ENCODE results near the gene KRTAP9-1. TPM values are rescaled to one million over a fixed set of nuclear protein-coding genes. Genes with fewer than 3 reads are reported as not detected.
"Not testable (repeated sequence)": the region's sequence is repeated elsewhere in the genome, so short reads cannot be mapped to it uniquely, and the experiment has no call there.

Gene KRTAP9-1
- polyA plus RNA-seq, 1 donor, result not detected

DNA sequence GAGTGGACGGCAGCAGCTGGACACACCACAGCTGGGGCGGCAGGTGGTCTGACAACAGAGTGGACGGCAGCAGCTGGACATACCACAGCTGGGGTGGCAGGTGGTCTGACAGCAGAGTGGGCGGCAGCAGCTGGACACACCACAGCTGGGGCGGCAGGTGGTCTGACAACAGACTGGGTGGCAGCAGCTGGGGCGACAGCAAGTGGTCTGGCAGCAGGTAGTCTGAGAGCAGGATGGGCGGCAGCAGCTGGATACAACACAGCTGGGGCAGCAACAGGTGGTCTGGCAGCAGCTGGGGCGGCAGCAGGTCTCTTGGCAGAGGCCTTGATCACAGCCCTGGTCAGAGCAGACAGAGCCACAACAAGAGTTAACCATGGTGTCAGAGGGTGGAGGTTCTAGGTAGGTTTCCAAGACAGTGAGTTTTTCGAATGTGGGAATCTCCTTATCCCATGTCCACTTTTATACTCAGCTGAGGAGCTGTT lies 5.2 kb upstream of the KRTAP9-1 start, which contains the start of gene KRTAP4-1:
Gene KRTAP4-1 (minus strand): TSS at position 432 of the 482 bp plus-strand sequence. CDS start 57 bp downstream, at position 375.
- no peak for DNase-seq

DNA sequence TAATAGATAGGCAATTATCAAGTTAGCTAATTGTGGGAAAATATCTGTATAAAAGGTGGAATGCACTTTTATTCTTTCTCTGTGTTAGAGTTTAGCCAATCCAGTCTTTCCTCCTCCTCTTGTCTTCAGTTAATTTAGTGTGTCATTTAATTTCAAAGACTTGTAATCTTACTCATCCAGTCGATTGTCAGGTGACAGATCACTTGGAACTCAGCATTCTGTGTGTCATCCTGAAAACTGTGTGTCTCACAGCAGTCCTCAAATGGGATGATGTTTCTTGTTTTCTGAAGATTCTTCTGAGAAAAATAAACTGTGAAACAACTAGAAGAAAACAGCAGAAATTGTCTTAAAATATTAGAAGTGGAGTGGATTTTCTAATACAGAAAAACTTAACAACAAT lies 4.7 kb upstream of the KRTAP9-1 start:
- DNase-seq, result no peak

DNA sequence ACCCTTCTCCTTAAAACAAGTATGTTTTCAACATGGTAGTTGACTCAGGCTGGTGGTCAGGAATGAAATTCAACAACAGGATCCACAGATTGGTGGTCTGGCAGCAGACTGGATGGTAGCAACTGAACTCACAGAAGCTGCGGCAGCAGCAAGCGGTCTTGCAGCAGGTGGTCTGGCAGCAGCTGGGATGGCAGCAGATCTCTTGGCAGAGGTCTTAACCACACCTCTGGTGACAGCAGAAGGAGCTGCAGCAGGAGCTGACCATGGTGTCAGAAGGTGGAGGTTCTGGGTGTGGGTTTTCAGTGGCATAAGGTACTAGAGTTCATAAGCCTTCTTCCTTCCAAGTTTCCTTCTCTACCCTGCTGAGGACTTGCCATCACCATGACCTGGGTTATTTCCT lies 2.8 kb upstream of the KRTAP9-1 start:
- no peak for DNase-seq

DNA sequence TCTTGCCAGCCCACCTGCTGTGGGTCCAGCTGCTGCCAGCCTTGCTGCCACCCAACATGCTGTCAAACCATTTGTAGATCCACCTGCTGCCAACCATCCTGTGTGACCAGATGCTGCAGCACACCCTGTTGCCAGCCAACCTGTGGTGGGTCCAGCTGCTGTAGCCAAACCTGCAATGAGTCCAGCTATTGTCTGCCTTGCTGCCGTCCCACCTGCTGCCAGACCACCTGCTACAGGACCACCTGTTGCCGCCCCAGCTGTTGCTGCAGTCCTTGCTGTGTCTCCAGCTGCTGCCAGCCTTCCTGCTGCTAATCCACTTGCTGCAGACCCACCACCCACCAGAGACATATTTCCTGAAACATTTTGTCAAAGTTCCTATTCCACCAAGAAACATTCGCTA lies 641 bp downstream of the KRTAP9-1 start:
- DNase-seq, result no peak

DNA sequence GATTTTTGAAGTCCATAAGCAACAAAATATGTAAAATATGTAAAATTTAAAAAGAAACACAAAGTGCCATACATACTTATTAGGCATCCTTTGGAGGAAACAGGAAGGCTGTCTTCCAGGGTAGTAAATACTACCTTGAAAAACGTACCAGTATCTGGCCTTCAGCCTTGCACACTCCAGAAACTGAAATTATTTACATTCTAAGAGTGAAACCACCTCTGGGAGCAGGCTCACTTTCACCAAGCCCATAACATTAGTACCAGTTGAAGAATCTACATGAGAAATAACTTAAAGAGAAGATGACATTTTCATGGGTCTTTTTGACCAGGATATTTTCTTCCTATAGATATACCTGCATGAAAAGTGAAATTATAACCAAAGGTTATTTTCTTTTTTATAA lies 6.4 kb downstream of the KRTAP9-1 start:
- DNase-seq, result no peak

DNA sequence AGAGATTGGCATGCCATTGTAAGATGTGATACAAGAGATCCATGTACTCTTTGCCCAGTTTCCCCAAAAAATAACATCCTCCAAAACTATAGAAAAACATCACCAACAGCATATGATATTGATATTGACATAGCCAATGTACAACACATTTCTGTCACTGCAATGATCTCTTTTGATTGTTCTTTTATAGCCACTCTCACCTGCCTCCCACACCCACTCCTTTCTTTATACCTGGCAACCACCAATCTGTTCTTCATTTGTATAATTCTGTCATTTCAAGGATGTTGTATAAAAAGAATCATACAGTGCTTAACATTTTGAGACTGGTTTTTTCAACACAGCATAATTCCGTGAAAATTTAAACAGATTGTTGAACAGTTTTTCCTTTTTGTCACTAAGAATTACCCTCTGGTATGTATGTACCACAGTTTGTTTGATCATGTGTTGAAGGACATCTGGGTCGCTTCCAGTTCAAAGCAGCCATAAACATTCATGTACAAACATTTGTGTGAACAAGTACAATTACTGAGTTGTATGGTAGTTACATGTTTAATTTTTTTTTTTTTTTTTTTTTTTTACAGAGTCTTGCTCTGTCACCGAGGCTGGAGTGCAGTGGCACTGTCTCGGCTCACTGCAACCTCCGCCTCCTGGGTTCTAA lies 9.9 kb downstream of the KRTAP9-1 start:
- DNase-seq, result no peak

DNA sequence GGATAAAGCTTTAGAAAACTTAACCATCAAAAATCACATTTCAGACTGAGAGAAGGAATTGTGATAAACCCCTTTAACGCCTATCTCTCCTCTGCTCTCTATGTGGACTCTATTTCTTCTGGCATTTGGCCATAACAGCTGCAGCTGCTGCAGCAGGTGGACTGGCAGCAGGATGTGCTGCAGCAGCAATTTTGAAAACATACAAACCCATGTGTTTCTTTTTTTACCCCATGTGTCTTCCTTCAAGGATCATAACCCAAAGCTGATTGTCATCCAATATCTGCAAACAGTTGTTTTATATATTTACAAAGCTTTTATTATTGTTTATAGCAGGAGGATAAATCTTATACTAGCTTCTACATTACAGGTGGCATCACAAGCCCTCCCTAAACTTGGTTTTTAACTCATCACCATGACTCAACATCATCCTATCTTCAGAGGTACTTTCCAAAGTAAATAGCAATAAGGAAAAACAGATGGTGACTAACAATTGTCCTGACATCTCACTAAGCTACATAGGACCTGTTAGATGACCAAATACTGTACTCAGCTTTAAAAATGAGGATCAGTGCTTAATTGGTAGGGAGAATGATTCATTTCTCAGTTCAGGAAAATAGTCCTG lies 22.3 kb downstream of the KRTAP9-1 start:
- DNase-seq, result peak; percentile 4

DNA sequence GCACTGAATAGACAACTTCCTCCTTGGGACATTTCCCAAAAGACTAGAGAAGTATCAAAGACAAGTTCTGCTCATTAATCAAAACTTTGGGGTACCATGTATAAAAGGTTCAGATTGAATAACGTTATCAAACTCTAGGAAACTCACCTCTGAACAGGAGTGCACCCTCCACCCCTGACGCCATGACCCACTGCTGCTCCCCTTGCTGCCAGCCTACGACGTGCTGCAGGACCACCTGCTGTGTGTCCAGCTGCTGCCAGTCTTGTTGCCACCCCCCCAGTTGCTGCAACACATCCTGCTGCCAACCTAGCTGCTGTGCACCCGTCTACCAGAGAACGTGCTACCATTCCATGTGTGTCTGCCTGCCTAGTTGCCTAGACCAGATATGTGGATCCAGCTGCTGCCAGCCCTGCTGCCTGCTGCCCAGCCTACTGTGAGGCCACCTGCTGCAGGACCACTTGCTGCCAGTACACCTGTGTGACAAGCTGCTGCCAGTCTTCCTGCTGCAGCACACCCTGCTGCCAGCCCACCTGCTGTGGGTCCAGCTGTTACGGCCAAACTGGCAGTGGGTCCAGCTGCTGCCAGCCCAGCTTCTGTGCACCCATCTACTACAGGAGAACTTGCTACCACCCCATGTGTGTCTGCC lies 23.0 kb downstream of the KRTAP9-1 start:
- DNase-seq, result no peak

DNA sequence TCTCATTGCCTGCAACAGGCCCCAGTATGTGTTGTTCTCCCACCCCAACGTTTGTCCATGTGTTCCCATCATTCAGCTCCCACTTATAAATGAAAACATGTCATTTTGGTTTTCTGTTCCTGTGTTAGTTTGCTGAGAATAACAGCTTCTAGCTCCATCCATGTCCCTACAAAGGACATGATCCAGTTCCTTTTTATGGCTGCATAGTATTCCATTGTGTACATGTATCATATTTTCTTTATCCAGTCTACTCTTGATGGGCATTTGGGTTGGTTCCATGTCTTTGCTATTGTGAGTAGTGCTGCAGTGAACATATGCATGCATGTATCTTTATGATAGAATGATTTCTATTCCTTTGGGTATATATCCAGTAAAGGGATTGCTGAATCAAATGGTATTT lies 26.0 kb downstream of the KRTAP9-1 start:
- no peak for DNase-seq

DNA sequence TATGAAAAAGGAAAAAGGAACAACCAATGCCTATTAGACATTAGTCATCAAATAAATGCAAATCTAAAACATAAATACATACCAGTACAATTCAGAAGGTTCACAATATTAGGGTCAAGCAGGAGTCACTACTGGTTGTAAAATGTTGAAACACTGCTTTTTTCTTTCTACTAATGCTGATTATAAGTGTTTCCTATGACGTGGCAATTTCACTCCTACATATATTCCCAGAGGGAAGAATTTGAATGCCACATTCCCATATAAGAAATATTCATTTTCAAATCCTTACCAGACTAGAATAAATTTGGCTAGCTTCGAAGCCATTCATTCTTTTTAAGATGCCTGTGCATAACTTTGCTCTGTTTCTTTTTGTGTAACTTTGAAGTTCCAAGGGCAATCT lies 34.1 kb downstream of the KRTAP9-1 start:
- DNase-seq, result no peak

DNA sequence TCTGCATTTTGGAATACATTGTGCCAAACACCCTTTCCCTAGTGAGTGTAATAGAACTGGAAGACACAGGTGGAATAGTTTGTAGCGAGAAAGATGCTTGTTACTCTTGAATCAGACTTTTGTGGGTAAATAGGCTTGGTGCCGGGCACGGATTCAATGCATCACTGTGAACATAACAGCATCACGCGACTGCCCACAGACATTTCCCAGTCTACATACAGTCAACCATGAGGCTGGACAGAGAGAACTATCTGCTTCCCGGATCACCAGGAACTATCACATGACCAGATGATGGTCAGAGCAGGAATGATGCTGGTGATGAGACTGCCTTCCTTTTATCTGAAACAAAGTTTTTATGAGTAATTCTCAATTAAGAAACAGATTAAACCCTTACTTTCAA lies 36.4 kb downstream of the KRTAP9-1 start:
- no peak for DNase-seq

DNA sequence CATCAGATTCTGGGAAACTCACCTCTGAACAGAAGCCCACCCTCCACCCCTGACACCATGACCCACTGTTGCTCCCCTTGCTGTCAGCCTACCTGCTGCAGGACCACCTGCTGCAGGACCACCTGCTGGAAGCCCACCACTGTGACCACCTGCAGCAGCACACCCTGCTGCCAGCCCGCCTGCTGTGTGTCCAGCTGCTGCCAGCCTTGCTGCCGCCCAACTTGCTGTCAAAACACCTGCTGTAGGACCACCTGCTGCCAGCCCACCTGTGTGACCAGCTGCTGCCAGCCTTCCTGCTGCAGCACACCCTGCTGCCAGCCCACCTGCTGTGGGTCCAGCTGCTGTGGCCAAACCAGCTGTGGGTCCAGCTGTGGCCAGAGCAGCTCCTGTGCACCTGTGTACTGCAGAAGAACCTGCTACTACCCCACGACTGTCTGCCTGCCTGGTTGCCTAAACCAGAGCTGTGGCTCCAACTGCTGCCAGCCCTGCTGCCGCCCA lies 37.0 kb downstream of the KRTAP9-1 start, which contains the start of gene KRTAP9-2:
Gene KRTAP9-2 (plus strand): TSS at position 51 of the 498 bp plus-strand sequence. CDS start 7 bp downstream, at position 58.
- not testable (repeated sequence) for DNase-seq

DNA sequence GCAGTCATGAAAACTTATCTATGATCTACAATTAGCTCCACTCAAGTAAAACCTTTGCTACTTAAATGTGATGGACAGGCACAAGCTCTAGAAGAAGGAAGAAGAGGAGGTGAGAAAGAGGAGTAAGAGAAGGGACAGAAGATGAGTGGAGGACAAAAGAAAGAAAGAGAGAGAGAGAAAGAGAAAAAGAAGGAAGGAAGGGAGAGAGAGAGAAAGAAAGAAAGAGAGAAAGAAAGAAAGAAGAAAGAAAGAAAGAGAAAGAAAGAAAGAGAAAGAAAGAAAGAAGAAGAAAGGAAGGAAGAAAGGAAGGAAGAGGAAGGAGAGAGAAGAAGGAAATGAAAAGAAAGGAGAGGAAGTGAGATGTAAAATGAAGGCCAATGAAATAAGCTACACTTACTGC lies 40.4 kb downstream of the KRTAP9-1 start:
- DNase-seq, result no peak

DNA sequence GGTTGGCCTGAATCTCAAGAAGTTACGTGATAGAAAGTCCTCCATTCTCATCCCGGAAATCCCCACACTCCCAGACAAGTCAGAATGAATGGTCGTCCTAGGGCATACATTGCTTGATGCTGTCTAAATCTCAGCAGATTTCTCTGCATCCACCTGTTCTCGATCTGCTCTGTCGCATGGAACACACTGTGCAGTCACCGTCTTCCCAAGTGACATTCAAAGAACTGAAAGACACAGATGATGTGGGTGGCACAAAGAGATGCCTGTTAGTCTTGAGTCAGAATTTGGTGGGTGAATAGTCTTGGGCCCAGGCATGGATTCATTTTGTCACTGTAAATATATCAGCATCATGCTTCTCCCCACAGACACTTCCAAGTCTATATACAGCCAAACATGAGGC lies 42.0 kb downstream of the KRTAP9-1 start:
- no peak for DNase-seq

DNA sequence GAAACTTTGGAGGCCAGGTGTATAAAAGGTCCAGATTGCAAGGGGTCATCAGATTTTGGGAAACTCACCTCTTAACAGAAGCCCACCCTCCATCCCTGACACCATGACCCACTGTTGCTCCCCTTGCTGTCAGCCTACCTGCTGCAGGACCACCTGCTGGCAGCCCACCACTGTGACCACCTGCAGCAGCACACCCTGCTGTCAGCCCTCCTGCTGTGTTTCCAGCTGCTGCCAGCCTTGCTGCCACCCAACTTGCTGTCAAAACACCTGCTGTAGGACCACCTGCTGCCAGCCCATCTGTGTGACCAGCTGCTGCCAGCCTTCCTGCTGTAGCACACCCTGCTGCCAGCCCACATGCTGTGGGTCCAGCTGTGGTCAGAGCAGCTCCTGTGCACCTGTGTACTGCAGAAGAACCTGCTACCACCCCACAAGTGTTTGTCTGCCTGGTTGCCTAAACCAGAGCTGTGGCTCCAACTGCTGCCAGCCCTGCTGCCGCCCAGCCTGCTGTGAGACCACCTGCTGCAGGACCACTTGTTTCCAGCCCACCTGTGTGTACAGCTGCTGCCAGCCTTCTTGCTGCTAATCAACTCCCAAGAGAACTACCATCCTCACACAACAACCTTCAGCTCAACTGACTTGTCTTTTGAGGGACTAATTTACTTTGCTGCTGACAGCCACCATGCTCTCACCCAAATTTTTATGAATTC lies 42.9 kb downstream of the KRTAP9-1 start, which contains the start of gene KRTAP9-3:
Gene KRTAP9-3 (plus strand): TSS at position 51 of the 707 bp plus-strand sequence. CDS start 53 bp downstream, at position 104.
- not testable (repeated sequence) for DNase-seq

DNA sequence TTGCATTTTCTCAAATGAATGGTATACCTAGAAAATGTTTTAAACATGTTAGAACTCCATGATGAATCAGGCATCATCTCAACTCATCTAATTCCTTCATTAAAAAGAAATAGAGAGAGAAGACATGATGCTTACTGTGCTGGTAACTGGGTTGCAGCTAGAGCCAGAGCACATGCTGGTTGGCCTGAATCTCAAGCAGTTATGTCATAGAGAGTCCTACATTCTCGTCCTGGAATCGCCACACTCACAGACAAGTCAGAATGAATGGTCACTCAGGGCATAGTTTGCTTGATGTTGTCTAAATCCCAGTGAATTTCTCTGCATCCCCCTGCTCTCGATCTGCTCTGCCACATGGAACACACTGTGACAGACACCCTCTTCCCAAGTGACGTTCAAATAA lies 47.4 kb downstream of the KRTAP9-1 start:
- not testable (repeated sequence) for DNase-seq

DNA sequence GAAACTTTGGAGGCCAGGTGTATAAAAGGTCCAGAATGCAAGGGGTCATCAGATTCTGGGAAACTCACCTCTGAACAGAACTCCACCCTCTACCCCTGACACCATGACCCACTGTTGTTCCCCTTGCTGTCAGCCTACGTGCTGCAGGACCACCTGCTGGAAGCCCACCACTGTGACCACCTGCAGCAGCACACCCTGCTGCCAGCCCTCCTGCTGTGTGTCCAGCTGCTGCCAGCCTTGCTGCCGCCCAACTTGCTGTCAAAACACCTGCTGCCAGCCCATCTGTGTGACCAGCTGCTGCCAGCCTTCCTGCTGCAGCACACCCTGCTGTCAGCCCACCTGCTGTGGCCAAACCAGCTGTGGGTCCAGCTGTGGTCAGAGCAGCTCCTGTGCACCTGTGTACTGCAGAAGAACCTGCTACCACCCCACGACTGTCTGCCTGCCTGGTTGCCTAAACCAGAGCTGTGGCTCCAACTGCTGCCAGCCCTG lies 48.3 kb downstream of the KRTAP9-1 start, which contains the start of gene KRTAP9-8:
Gene KRTAP9-8 (plus strand): TSS at position 51 of the 489 bp plus-strand sequence. CDS start 53 bp downstream, at position 104.
- not testable (repeated sequence) for DNase-seq

Other genes with a start within 250 kb of the KRTAP9-1 start
- 2.9 TPM for gene KRT39, start 222.9 kb upstream of the KRTAP9-1 start, polyA plus RNA-seq (ENCODE audit: insufficient read length)
- 3.9 TPM for gene KRT40, start 205.6 kb upstream of the KRTAP9-1 start, polyA plus RNA-seq (ENCODE audit: insufficient read length)
- gene KRTAP3-3, start 195.7 kb upstream of the KRTAP9-1 start, polyA plus RNA-seq (ENCODE audit: insufficient read length), result not detected
- 0.28 TPM for gene KRTAP3-2, start 190.0 kb upstream of the KRTAP9-1 start, polyA plus RNA-seq (ENCODE audit: insufficient read length)
- gene KRTAP3-1, start 180.8 kb upstream of the KRTAP9-1 start, polyA plus RNA-seq (ENCODE audit: insufficient read length), result not detected
- not detected for gene KRTAP1-5, start 162.7 kb upstream of the KRTAP9-1 start, polyA plus RNA-seq (ENCODE audit: insufficient read length)
- not detected for gene KRTAP1-4, start 159.7 kb upstream of the KRTAP9-1 start, polyA plus RNA-seq (ENCODE audit: insufficient read length)
- gene KRTAP1-3, start 155.0 kb upstream of the KRTAP9-1 start, polyA plus RNA-seq (ENCODE audit: insufficient read length), result not detected
- gene KRTAP1-1, start 148.4 kb upstream of the KRTAP9-1 start, polyA plus RNA-seq (ENCODE audit: insufficient read length), result not detected
- gene KRTAP2-1, start 142.6 kb upstream of the KRTAP9-1 start, polyA plus RNA-seq (ENCODE audit: insufficient read length), result not detected
- gene KRTAP2-2, start 134.7 kb upstream of the KRTAP9-1 start, polyA plus RNA-seq (ENCODE audit: insufficient read length), result not detected
- not detected for gene KRTAP2-3, start 129.8 kb upstream of the KRTAP9-1 start, polyA plus RNA-seq (ENCODE audit: insufficient read length)
- not detected for gene KRTAP2-4, start 124.0 kb upstream of the KRTAP9-1 start, polyA plus RNA-seq (ENCODE audit: insufficient read length)
- gene KRTAP4-7, start 105.7 kb upstream of the KRTAP9-1 start, polyA plus RNA-seq (ENCODE audit: insufficient read length), result not detected
- not detected for gene KRTAP4-8, start 91.7 kb upstream of the KRTAP9-1 start, polyA plus RNA-seq (ENCODE audit: insufficient read length)
- gene KRTAP4-16, start 87.7 kb upstream of the KRTAP9-1 start, polyA plus RNA-seq (ENCODE audit: insufficient read length), result not detected
- not detected for gene KRTAP4-9, start 84.5 kb upstream of the KRTAP9-1 start, polyA plus RNA-seq (ENCODE audit: insufficient read length)
- not detected for gene KRTAP4-11, start 71.5 kb upstream of the KRTAP9-1 start, polyA plus RNA-seq (ENCODE audit: insufficient read length)
- gene KRTAP4-12, start 65.7 kb upstream of the KRTAP9-1 start, polyA plus RNA-seq (ENCODE audit: insufficient read length), result not detected
- not detected for gene KRTAP4-6, start 49.3 kb upstream of the KRTAP9-1 start, polyA plus RNA-seq (ENCODE audit: insufficient read length)
- gene KRTAP4-5, start 40.1 kb upstream of the KRTAP9-1 start, polyA plus RNA-seq (ENCODE audit: insufficient read length), result not detected
- not detected for gene KRTAP4-4, start 29.1 kb upstream of the KRTAP9-1 start, polyA plus RNA-seq (ENCODE audit: insufficient read length)
- gene KRTAP4-3, start 21.7 kb upstream of the KRTAP9-1 start, polyA plus RNA-seq (ENCODE audit: insufficient read length), result not detected
- gene KRTAP4-2, start 11.7 kb upstream of the KRTAP9-1 start, polyA plus RNA-seq (ENCODE audit: insufficient read length), result not detected
- gene KRTAP4-1, start 5.0 kb upstream of the KRTAP9-1 start, polyA plus RNA-seq (ENCODE audit: insufficient read length), result not detected
- gene KRTAP9-2, start 36.8 kb downstream of the KRTAP9-1 start, polyA plus RNA-seq (ENCODE audit: insufficient read length), result not detected
- not detected for gene KRTAP9-3, start 42.6 kb downstream of the KRTAP9-1 start, polyA plus RNA-seq (ENCODE audit: insufficient read length)
- not detected for gene KRTAP9-8, start 48.1 kb downstream of the KRTAP9-1 start, polyA plus RNA-seq (ENCODE audit: insufficient read length)
- gene KRTAP9-4, start 59.8 kb downstream of the KRTAP9-1 start, polyA plus RNA-seq (ENCODE audit: insufficient read length), result not detected
- not detected for gene KRTAP9-9, start 65.5 kb downstream of the KRTAP9-1 start, polyA plus RNA-seq (ENCODE audit: insufficient read length)
- gene KRTAP9-6, start 75.5 kb downstream of the KRTAP9-1 start, polyA plus RNA-seq (ENCODE audit: insufficient read length), result 0.30 TPM
- gene KRTAP9-7, start 85.8 kb downstream of the KRTAP9-1 start, polyA plus RNA-seq (ENCODE audit: insufficient read length), result not detected
- not detected for gene KRTAP29-1, start 113.0 kb downstream of the KRTAP9-1 start, polyA plus RNA-seq (ENCODE audit: insufficient read length)
- not detected for gene KRTAP16-1, start 119.4 kb downstream of the KRTAP9-1 start, polyA plus RNA-seq (ENCODE audit: insufficient read length)
- not detected for gene KRTAP17-1, start 125.8 kb downstream of the KRTAP9-1 start, polyA plus RNA-seq (ENCODE audit: insufficient read length)
- not detected for gene KRT33A, start 160.9 kb downstream of the KRTAP9-1 start, polyA plus RNA-seq (ENCODE audit: insufficient read length)
- gene KRT33B, start 179.9 kb downstream of the KRTAP9-1 start, polyA plus RNA-seq (ENCODE audit: insufficient read length), result not detected
- not detected for gene KRT34, start 192.4 kb downstream of the KRTAP9-1 start, polyA plus RNA-seq (ENCODE audit: insufficient read length)
- 2.3 TPM for gene KRT31, start 207.7 kb downstream of the KRTAP9-1 start, polyA plus RNA-seq (ENCODE audit: insufficient read length)
- gene KRT37, start 234.7 kb downstream of the KRTAP9-1 start, polyA plus RNA-seq (ENCODE audit: insufficient read length), result not detected

Data from hindlimb muscle (tissue), 1 donor.